Tibial artery (tissue), 4 donors: Measurements from ENCODE around the gene ACVR1.

Source experiments
- DNase-seq, 2 donors: peaks; one replicate each; pipeline ENCODE4 v3.0.0-alpha.2; 2019
- H3K27ac ChIP-seq, 2 donors: fragments of 200-600 bp; sonication (generic) in 1 of 2; 1 replicate in 1 of 2; 2 replicates in 1 of 2; pipeline ENCODE4 v1.5.1; 2018 to 2019; ENCODE audit warnings: mild to moderate bottlenecking in 1 of 2
- H3K27me3 ChIP-seq, 2 donors: fragments of 200-600 bp; sonication (generic) in 1 of 2; one replicate each; pipeline versions ENCODE4 v1.5.1 to v1.6.0; 2016 to 2019
- H3K36me3 ChIP-seq, 3 donors: fragments of 200-600 bp; sonication (generic) in 2 of 3; one replicate each; pipeline ENCODE4 v1.5.1; 2016 to 2019; ENCODE audit warnings: mild to moderate bottlenecking in 2 of 3
- H3K4me1 ChIP-seq, 4 donors: fragments of 200-600 bp; sonication (generic) in 2 of 4; 1 replicate in 3 of 4; 2 replicates in 1 of 4; pipeline ENCODE4 v1.5.1; 2016 to 2019
- H3K4me3 ChIP-seq, 2 donors: fragments of 200-600 bp; sonication (generic) in 1 of 2; 1 replicate in 1 of 2; 2 replicates in 1 of 2; pipeline ENCODE4 v1.5.1; 2018 to 2019; ENCODE audit warnings: mild to moderate bottlenecking in 2 of 2
- H3K9me3 ChIP-seq, 3 donors: fragments of 200-600 bp; sonication (generic) in 1 of 3; one replicate each; pipeline ENCODE4 v1.5.1; 2016 to 2019
- intact Hi-C: fragments of 100-400 bp; cut with DNase I; formaldehyde crosslinking; loops from one replicate; pipeline ENCODE4 v1.15.0; 2023; ENCODE audit warnings: low total_unique reads
- TF ChIP-seq, protein P1 (sequence below), 2 experiments: fragments of 200-600 bp in 1 of 2; fragments of 450-650 bp in 1 of 2; IDR thresholded peaks; one replicate each; pipeline ENCODE4 v1.5.1; 2017 to 2019; ENCODE audit warnings: antibody characterized with exemption in 2 of 2, mild to moderate bottlenecking in 1 of 2, moderate library complexity in 1 of 2

The ACVR1 gene

DNA sequence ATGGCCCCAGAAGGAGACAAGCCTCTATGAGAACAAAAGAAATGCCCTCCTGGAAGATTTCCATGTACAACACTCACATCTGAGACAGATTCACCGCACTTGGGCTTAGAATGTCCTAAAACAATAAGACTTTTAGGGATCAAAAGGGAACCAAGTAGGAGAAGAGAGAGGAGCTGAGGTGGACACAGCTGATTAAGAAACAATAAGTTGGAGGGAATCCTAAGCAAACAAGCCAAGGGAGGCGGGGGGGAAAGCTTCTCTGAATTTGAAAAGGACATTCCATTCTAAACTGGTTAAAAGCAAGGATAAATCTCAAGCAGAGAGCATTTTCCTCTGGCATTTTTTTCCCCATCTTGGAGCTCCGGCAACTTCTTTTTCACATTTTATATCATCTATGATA is 9.9 kb downstream of the ACVR1 start:
- H3K9me3 ChIP-seq, result no peaks in the 10 kb centered on the region
- H3K27ac ChIP-seq, result no peak overlapping the region
- peaks cover 0 to 55% (median 16%) of the 10 kb centered on the region in 4 donors for H3K4me1 ChIP-seq
- intact Hi-C loops, result no loop called here
- no peaks in the 10 kb centered on the region for H3K36me3 ChIP-seq
- no peak for DNase-seq
- TF ChIP-seq, protein P1, sequence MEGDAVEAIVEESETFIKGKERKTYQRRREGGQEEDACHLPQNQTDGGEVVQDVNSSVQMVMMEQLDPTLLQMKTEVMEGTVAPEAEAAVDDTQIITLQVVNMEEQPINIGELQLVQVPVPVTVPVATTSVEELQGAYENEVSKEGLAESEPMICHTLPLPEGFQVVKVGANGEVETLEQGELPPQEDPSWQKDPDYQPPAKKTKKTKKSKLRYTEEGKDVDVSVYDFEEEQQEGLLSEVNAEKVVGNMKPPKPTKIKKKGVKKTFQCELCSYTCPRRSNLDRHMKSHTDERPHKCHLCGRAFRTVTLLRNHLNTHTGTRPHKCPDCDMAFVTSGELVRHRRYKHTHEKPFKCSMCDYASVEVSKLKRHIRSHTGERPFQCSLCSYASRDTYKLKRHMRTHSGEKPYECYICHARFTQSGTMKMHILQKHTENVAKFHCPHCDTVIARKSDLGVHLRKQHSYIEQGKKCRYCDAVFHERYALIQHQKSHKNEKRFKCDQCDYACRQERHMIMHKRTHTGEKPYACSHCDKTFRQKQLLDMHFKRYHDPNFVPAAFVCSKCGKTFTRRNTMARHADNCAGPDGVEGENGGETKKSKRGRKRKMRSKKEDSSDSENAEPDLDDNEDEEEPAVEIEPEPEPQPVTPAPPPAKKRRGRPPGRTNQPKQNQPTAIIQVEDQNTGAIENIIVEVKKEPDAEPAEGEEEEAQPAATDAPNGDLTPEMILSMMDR (IDR thresholded peaks at IDR 0.05), result no peak
- no peak overlapping the region for H3K4me3 ChIP-seq
- H3K27me3 ChIP-seq, result no peaks in the 10 kb centered on the region

DNA sequence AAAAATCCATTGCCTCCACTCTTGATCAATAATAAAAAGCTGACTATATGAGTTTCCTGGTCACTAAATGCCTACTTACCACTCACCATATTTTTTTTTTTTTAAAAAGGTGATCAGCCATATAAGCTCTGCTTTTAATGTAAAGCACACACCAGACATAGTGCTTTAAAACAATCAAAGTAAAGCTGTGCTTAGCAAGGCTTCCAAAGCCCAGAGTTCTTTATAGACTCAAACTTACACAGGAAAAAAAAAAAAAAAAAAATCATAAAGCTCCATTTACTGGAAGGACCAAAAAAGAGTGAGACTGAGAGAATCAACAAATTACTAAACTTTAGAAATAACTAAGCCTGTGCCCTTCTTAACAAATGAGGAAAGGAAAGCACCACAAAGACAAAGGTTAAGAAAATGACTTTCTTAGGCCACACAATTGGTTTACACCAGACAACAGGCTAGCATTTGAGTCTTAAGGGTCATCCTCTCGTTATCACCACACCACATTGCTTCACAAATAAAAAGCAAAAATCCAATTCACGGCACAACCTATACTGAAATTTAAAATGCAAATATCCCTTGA is 11.2 kb downstream of the ACVR1 start:
- no peak for DNase-seq
- H3K27ac ChIP-seq, result no peak overlapping the region
- H3K9me3 ChIP-seq, result no peaks in the 10 kb centered on the region
- TF ChIP-seq, protein P1 (IDR thresholded peaks at IDR 0.05), result no peak
- intact Hi-C loops, result no loop called here
- no peaks in the 10 kb centered on the region for H3K36me3 ChIP-seq
- peaks cover 0 to 45% (median 13%) of the 10 kb centered on the region in 4 donors for H3K4me1 ChIP-seq
- no peak overlapping the region for H3K4me3 ChIP-seq
- H3K27me3 ChIP-seq, result no peaks in the 10 kb centered on the region

DNA sequence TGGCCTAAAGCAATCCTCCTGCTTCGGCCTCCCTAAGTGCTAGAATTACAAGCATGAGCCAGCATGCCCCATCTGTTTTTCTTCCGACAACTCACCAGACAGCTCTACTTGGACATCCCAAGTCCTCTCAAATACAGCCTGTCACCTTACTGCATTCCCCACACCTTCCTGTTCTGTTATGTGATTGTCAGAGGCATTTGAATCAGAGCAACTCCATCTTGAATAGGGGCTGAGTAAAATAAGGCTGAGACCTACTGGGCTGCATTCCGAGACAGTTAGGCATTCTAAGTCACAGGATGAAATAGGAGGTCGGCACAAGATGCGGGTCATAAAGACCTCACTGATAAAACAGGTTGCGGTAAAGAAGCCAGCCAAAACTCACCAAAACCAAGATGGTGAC is 17.3 kb downstream of the ACVR1 start:
- no peak overlapping the region for H3K4me3 ChIP-seq
- TF ChIP-seq, protein P1 (IDR thresholded peaks at IDR 0.05), result no peak
- H3K27ac ChIP-seq, result no peak overlapping the region
- peaks cover 0 to 10% (median 3%) of the 10 kb centered on the region in 4 donors for H3K4me1 ChIP-seq
- intact Hi-C loops, result no loop called here
- no peaks in the 10 kb centered on the region for H3K9me3 ChIP-seq
- H3K36me3 ChIP-seq, result peaks cover 0 to 13% (median 5%) of the 10 kb centered on the region in 3 donors
- H3K27me3 ChIP-seq, result no peaks in the 10 kb centered on the region
- DNase-seq, result no peak

DNA sequence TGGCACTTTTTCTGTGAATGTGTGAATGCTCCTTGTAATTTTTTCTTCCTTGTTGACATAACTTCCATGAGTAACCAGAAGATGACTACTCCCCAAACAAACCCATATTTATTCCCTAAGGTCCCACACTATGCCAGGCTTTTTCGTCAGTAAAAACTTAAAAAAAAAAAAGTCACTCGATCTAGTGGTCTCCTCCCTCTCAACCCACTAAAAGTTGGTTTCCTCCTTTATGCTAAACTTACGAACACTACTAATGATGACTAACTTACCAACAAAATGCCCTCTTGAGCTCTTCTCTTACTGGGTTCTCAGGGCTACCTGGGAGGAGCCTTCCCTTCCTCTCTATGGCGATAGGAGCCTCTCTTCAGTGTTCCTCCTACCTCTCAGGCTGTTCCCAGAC is 18.2 kb downstream of the ACVR1 start:
- H3K36me3 ChIP-seq, result peaks cover 0 to 13% (median 5%) of the 10 kb centered on the region in 3 donors
- no peaks in the 10 kb centered on the region for H3K27me3 ChIP-seq
- H3K4me3 ChIP-seq, result no peak overlapping the region
- peaks cover 0 to 10% (median 3%) of the 10 kb centered on the region in 4 donors for H3K4me1 ChIP-seq
- TF ChIP-seq, protein P1 (IDR thresholded peaks at IDR 0.05), result no peak
- intact Hi-C loops, result no loop called here
- no peak overlapping the region for H3K27ac ChIP-seq
- no peaks in the 10 kb centered on the region for H3K9me3 ChIP-seq
- no peak for DNase-seq

DNA sequence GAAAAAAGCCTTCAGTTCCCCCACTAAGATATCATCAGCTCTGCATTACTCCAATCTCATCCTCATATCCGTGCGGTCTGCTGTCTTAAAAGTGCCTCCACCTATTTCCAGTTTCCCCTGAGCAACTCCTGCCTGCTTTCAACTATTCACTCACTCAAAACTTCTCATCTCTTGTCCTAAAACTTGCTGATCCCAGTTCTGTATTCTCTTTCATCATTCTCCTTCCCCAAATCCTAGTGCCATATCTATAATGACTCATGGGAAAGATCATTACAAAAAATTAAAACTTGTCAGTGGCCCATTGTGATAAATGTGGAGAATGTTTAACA is 20.0 kb downstream of the ACVR1 start:
- peaks cover 0 to 12% (median 3%) of the 10 kb centered on the region in 4 donors for H3K4me1 ChIP-seq
- H3K27me3 ChIP-seq, result no peaks in the 10 kb centered on the region
- no peaks in the 10 kb centered on the region for H3K9me3 ChIP-seq
- TF ChIP-seq, protein P1 (IDR thresholded peaks at IDR 0.05), result no peak
- DNase-seq, result no peak
- intact Hi-C loops, result no loop called here
- no peak overlapping the region for H3K4me3 ChIP-seq
- H3K36me3 ChIP-seq, result peaks cover 0 to 13% (median 5%) of the 10 kb centered on the region in 3 donors
- no peak overlapping the region for H3K27ac ChIP-seq

DNA sequence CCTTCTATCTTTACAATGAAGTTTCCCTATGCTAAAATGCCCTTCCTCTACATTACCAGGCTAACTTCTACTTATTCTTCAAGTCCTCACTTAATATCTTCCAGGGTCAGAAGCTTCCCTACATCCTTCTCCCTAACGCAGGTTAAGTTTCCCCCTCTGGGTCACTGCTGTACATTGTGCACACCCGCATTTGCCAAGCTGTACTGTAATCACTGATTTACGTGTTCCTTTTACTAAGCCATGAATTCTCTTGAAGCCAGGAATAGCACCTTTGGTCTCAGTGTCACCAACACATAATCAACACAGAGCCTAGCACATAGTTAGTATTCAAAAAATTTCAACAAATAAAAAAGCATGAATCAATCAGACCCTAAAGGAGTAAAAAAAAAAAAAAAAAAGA is 22.3 kb downstream of the ACVR1 start:
- TF ChIP-seq, protein P1 (IDR thresholded peaks at IDR 0.05), result no peak
- peaks cover 0 to 24% (median 3%) of the 10 kb centered on the region in 4 donors for H3K4me1 ChIP-seq
- no peak for DNase-seq
- no peaks in the 10 kb centered on the region for H3K9me3 ChIP-seq
- intact Hi-C loops, result no loop called here
- H3K36me3 ChIP-seq, result peaks cover 0 to 5% (median 5%) of the 10 kb centered on the region in 3 donors
- no peak overlapping the region for H3K4me3 ChIP-seq
- no peaks in the 10 kb centered on the region for H3K27me3 ChIP-seq
- H3K27ac ChIP-seq, result no peak overlapping the region
